Stimulated activated naive CD4-positive, alpha-beta T cell (primary cell): Measurements from ENCODE around the gene RASSF8.
"Not testable (repeated sequence)": the region's sequence is repeated elsewhere in the genome, so short reads cannot be mapped to it uniquely, and the experiment has no call there.

Experiments used
- DNase-seq, 6 experiments: peaks; one replicate each; lab custom pipeline; 2025; lab: John Stamatoyannopoulos, UW

RASSF8 gene

GRCh38 chr12:26030371-26030770 is 71.9 kb downstream of the RASSF8 start:
- DNase-seq = no peak

DNA sequence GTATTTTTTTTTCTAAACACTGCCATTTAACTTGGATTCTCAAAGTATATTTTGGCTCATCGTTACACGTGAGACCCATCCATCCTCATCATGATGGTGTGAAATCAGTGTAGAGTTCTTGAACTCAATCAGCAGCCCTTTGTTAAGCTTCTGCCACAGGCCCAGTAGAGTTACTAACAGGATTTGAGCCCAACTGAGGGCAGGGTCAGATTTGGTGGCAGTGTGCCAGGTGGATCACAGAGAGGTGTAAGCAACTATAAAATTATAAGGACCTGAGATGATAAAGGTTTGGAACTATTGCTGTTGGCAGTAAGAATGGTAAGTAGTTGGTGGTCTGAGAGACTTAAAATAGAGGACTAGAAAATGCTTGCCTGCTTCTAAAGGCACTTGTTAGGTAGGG is 72.8 kb downstream of the RASSF8 start:
- no peak for DNase-seq

GRCh38 chr12:26031827-26032226 is 73.3 kb downstream of the RASSF8 start:
- DNase-seq = no peak

- DNase-seq = no peak
These were observed 73.8 kb downstream of the RASSF8 start for GRCh38 chr12:26032290-26032689.

DNA sequence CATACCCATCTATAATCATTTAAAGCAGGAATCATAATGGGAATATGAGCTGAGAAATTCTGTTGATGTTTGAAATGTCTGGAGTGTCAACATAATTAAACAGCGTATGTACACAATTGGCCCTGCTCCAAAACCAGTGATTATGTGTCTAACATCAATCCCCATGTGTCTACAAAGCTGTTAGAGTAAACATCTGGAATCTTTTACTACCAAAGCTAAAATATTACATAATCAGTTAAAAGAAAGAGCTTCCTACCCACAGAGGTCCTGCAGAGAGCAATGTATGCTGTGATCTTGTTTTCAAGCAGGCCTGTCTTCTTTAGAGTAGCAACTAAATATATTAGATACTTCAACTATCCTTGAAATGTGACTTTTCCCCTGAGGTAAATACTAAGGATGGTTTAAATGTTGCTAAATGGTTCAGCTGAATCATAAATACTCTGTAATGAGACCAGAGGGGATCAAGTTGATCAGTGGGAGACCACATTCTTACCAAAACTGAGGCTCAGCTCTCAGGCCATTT is 74.3 kb downstream of the RASSF8 start:
- no peak for DNase-seq

- DNase-seq = no peak
These were observed 76.1 kb downstream of the RASSF8 start for GRCh38 chr12:26034371-26035142.

DNA sequence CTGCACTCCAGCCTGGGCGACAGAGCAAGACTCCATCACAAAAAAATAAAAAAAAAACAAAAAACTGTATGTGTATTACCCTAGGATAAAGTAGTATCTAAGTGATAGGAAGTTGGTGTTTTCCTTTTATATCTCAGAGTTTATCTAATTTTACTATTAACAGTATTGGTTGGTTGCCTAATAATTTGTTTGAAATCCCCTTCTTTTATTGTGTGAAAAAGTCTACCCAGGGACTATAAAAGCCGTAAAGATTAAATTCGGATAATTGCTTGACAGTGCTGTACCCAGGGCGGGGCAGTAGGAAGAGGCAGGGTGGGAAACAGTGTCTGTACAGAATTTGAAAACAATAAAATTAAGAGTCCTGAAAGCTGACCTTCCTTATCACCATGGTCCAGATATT is 78.4 kb downstream of the RASSF8 start:
- DNase-seq = no peak

DNA sequence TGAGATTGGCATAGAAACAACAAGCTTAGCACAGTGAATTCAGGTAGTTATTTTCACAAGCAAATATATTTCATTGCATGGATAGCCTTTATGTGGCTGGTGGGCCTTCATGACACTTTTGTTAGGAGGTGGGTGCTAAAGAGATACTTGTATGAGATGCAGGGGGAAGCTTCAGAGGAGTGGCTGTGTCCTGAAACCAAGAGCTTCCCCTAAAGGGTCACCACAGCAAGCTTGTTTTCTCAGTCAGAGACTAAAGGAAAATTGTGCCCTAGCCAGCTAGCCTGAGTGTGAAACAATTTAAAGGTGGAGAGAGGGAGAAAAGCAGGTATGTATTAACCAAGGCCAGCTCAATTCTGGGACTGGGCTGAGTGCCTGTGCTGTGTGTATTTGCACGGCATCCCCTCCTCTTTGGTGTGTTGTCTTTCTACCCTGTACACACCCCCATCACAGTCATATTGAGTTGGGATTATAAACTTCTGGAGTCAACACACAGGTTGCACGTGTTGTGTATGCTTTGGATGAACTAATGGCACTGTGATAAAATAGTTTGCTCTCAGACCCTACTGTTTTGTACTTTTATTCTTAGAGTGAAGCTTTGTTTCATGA is 79.2 kb downstream of the RASSF8 start:
- no peak for DNase-seq

DNA sequence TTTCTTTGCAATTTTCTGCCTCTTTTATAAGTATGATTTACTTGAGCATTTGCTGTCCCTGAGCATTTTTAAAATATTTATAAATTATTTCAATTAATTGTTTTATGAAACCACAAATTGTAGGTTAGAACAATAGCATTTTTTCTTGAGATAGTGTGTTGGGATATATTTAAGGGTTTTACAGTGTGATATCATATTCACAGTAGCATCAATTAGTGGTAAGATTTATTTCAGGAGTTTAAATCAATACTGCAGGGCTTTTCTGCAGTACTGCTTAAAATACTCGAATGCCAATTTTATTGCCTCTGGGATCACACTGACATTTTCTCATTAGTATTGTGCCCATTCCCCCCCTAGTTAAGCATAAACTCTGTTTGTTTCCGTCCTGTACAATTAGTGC is 84.2 kb downstream of the RASSF8 start:
- DNase-seq = no peak

GRCh38 chr12:26043135-26044006 is 84.9 kb downstream of the RASSF8 start:
- DNase-seq = no peak

GRCh38 chr12:26044007-26044394 is 85.5 kb downstream of the RASSF8 start:
- DNase-seq = no peak

DNA sequence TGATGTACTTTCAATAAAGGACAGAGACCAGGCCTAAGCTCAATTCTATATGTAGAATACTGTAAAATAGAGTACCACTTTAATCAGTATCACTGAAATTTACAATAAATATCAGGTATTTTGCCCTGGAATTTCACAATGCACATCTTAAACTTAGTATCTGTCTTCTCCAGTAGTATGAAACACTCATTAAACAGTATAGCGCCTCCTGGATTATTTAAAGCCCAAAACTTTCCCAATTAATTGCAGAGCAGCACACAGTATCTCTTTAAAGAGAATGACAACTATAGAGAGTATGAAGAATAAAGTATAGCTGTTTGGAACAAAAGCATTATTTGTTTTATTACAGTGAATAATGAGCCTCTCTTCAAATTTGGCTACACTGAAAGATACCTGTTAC is 86.1 kb downstream of the RASSF8 start:
- no peak for DNase-seq

DNA sequence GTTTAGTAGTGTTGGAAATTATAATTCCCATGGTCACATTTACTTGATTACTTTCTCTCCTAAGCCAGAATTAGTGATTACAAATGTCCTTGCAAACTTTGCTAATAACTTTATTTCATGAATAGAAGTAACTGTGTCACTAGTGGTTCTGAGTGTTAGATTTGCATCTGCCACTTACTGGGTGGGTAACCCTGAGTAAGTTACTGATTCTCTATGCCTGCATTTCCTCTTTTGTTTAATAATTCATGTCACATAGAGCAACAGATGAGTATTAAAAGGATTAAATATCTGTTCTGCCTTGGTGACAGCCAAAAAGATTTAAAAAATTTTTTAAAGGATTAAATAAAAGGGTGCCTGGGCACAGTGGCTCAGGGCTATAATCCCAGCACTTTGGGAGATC is 87.7 kb downstream of the RASSF8 start:
- DNase-seq = no peak

DNA sequence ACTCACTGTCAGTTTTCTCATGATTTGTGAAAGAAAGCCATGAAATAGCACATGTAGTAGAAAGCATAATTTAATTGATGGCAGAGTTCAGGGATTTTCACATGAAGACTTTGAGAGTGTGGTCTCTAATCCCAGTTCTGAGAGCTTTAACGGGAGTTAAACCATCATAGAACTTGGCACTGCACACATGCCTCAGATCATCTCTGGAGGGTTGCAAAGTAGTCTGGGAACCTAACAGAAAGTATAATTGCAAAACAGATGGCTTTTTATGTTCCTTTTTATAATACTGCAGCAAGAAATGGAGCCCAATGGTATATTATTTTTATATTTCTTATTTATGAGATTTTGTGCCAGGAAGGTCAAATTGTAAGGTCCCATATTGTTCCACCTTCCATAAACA is 88.4 kb downstream of the RASSF8 start:
- DNase-seq = no peak

GRCh38 chr12:26047401-26048226 is 89.1 kb downstream of the RASSF8 start:
- DNase-seq = no peak

DNA sequence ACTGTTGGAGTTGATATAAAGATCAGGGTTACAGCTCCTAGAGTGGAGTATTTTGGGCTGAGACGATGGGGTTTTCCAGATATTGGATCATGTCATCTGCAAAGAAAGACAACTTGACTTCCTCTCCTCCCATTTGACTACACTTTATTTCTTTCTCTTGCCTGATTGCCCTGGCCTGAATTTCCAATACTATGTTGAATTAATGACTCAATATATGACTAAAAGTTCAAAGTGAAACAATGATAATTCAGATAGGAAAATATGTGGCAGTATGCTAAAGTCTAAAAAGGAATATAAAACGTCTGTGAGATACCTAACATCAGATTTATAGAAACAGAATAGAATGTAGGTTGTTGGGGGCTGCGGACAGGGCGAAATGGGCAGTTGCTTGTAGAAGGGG is 94.2 kb downstream of the RASSF8 start:
- DNase-seq = no peak

DNA sequence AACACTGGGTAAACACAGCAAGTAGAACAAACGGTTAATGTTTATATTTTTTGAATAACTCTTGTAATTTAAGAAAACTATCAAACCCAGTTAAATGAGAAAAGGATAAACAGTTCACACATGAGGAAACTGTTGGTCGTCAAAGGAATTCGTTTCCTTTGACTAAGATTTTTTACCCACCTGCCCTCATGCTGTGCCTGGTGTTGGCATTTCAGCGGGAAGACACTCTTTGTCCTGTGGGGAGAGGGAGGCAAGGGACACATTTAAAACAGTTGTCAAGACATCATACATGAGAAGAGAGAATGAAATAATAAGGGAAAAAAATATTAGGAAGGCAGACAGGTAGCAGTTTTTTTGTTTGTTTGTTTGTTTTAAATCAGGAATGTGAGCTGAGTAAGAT is 95.9 kb downstream of the RASSF8 start:
- DNase-seq = no peak

- no peak for DNase-seq
These were observed 96.6 kb downstream of the RASSF8 start for GRCh38 chr12:26055087-26055486.

- DNase-seq = no peak
These were observed 97.9 kb downstream of the RASSF8 start for GRCh38 chr12:26056335-26056734.

- DNase-seq = not testable (repeated sequence)
These were observed 98.8 kb downstream of the RASSF8 start for GRCh38 chr12:26057271-26057670.

GRCh38 chr12:26058308-26058707 is 99.8 kb downstream of the RASSF8 start:
- DNase-seq = no peak

- no peak for DNase-seq
These were observed 100.3 kb downstream of the RASSF8 start for GRCh38 chr12:26058818-26059217.
